Measurements from ENCODE around the gene RABEP2. TPM values are rescaled to one million over a fixed set of nuclear protein-coding genes. Genes with fewer than 3 reads are reported as not detected.

Gene RABEP2
- total RNA-seq, 1 experiment from 2014 or later, result 40.2 TPM

DNA sequence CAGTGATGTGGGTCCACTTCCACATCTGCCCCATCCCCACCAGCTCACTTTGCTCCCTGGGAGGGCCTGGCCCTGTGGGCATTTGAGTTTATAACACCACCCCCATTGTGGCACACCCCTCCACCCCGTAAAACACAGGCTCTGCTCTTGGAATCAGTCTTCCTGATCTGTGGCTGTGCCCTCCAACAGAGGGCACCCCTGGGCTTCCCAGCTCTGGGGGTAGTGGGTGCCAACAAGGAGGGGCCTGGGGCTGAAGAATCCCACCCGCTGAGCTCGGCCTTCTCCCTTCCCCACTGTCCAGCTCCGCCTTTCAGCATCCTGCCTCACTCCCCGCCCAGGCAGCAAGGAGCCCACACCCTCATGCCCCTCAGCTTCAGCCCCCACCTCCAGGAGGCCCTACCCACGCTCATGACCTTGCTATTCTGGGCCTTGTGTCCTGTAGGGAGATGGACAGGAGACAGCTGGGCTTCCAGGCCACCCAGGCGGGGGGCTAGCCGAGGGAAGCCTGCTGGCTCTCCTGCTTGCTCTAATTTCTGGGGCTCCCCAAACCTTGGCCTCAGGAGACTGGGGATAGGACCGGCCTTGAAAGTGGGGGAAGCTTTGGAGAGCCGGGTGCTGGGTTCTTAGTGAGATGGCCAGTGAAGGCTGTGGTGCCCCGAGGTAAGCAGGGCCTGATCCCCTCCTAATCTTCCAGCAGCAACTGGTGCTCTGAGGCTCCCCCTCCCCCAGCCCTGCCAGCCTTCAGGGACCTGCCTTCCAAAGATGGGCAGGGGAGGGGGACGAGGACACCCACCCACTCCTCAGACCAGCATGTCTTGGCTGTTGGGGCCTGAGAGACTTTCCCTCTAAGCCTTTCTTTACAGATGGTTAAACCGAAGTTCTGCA is 49.7 kb downstream of the RABEP2 start:
- ATAC-seq, result no peak
- H3K9me3 ChIP-seq (ENCODE audit: low read length), result no peaks in the 10 kb centered on the region
- H3K79me2 ChIP-seq (ENCODE audit: low read length), result no peaks in the 10 kb centered on the region
- ChIA-PET POLR2A (ENCODE audit: unreplicated experiment) (no interaction called here), CTCF (no interaction called here)
- intact Hi-C loops (cut with micrococcal nuclease), result no loop called here
- H3K27ac ChIP-seq (ENCODE audit: low read length), result no peak overlapping the region
- no peak overlapping the region for H2AFZ ChIP-seq (ENCODE audit: low read length)
- no peak overlapping the region for H3K4me3 ChIP-seq (ENCODE audit: low read length)
- TF ChIP-seq, protein P1, sequence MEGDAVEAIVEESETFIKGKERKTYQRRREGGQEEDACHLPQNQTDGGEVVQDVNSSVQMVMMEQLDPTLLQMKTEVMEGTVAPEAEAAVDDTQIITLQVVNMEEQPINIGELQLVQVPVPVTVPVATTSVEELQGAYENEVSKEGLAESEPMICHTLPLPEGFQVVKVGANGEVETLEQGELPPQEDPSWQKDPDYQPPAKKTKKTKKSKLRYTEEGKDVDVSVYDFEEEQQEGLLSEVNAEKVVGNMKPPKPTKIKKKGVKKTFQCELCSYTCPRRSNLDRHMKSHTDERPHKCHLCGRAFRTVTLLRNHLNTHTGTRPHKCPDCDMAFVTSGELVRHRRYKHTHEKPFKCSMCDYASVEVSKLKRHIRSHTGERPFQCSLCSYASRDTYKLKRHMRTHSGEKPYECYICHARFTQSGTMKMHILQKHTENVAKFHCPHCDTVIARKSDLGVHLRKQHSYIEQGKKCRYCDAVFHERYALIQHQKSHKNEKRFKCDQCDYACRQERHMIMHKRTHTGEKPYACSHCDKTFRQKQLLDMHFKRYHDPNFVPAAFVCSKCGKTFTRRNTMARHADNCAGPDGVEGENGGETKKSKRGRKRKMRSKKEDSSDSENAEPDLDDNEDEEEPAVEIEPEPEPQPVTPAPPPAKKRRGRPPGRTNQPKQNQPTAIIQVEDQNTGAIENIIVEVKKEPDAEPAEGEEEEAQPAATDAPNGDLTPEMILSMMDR (conservative IDR thresholded peaks at IDR 0.05; ENCODE audit: low read depth, low read length), result no peak
- TF ChIP-seq EZH2 (IDR thresholded peaks at IDR 0.05; ENCODE audit: low read length, unreplicated experiment), result no peak
- TF ChIP-seq EZH2phosphoT487 (IDR thresholded peaks at IDR 0.05; ENCODE audit: borderline replicate concordance, low read length), result no peak
- no peaks in the 10 kb centered on the region; the same call in 1 of the 2 replicates for H3K36me3 ChIP-seq (ENCODE audit: low read depth, low read length)
- H3K9ac ChIP-seq (ENCODE audit: low read length), result no peak overlapping the region
- H3K9me2 ChIP-seq (replicated peaks; ENCODE audit: low read length), result no peaks in the 10 kb centered on the region
- H3K27me3 ChIP-seq (ENCODE audit: low read length), result no peaks in the 10 kb centered on the region
- no peaks in the 10 kb centered on the region for H4K20me1 ChIP-seq (ENCODE audit: low read length)
- BruUV-seq (replicated peaks), result no TSS peak
- no peaks in the 10 kb centered on the region for H3F3A ChIP-seq (ENCODE audit: low read length, unreplicated experiment)
- no peak for DNase-seq
- no peak overlapping the region for H3K4me2 ChIP-seq (ENCODE audit: low read length)
- H3K4me1 ChIP-seq (ENCODE audit: insufficient read depth, low read length), result peaks cover 8% of the 10 kb centered on the region; the same call in 1 of the 2 replicates

DNA sequence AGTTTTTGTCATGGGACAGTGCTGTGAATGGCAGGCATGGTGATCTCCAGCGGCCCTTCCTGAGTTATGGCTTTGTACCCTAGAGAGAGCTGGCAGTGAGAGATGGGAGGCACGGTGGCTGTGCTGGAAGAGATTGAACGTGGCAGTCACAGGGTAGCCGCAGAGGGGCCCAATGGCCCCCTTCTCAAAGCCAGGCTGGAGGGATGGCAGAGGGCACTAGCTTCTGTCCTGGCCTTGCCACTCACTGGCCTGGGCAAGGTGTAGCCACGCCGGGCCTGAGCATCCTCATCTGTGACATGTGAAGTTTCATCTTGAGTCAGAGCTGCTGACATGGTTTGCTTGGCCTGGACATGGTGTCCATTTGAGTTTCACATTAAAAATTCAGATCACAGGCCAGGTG is 50.6 kb downstream of the RABEP2 start:
- no TSS peak for BruUV-seq (replicated peaks)
- no peak overlapping the region for H2AFZ ChIP-seq (ENCODE audit: low read length)
- intact Hi-C loops (cut with micrococcal nuclease), result no loop called here
- ATAC-seq, result no peak
- no peaks in the 10 kb centered on the region for H3K9me3 ChIP-seq (ENCODE audit: low read length)
- DNase-seq, result no peak
- H3K4me2 ChIP-seq (ENCODE audit: low read length), result no peak overlapping the region
- H3F3A ChIP-seq (ENCODE audit: low read length, unreplicated experiment), result no peaks in the 10 kb centered on the region
- H3K4me1 ChIP-seq (ENCODE audit: insufficient read depth, low read length), result peaks cover 7% of the 10 kb centered on the region; the same call in 1 of the 2 replicates
- H3K36me3 ChIP-seq (ENCODE audit: low read depth, low read length), result peaks cover 9% of the 10 kb centered on the region; the same call in 1 of the 2 replicates
- POLR2A ChIA-PET (ENCODE audit: unreplicated experiment), result no interaction called here
- no peaks in the 10 kb centered on the region for H3K79me2 ChIP-seq (ENCODE audit: low read length)
- no peak overlapping the region for H3K27ac ChIP-seq (ENCODE audit: low read length)
- CTCF ChIA-PET, result no interaction called here
- no peaks in the 10 kb centered on the region for H3K9me2 ChIP-seq (replicated peaks; ENCODE audit: low read length)
- H3K9ac ChIP-seq (ENCODE audit: low read length), result no peak overlapping the region
- H3K4me3 ChIP-seq (ENCODE audit: low read length), result no peak overlapping the region
- TF ChIP-seq EZH2 (IDR thresholded peaks at IDR 0.05; ENCODE audit: low read length, unreplicated experiment), result no peak
- TF ChIP-seq, protein P1 (conservative IDR thresholded peaks at IDR 0.05; ENCODE audit: low read depth, low read length), result no peak
- no peak for TF ChIP-seq EZH2phosphoT487 (IDR thresholded peaks at IDR 0.05; ENCODE audit: borderline replicate concordance, low read length)
- H3K27me3 ChIP-seq (ENCODE audit: low read length), result no peaks in the 10 kb centered on the region
- no peaks in the 10 kb centered on the region for H4K20me1 ChIP-seq (ENCODE audit: low read length)

Data from PC-3 (cell line).